Lower lobe of right lung (tissue), 2 donors: Measurements from ENCODE around the gene RPAP3. TPM values are rescaled to one million over a fixed set of nuclear protein-coding genes. Genes with fewer than 3 reads are reported as not detected.

Experiments
- ATAC-seq, 2 donors: fragments of 200-7000 bp; cut with Tn5 transposase; one replicate each; pipeline ENCODE4 v1.9.1; 2020 to 2022; ENCODE audit warnings: mild to moderate bottlenecking in 2 of 2, moderate library complexity in 2 of 2
- DNase-seq: peaks from one replicate; pipeline ENCODE4 v3.0.0-alpha.2; 2020
- H3K27ac ChIP-seq: fragments of 200-600 bp; one replicate; pipeline ENCODE4 v1.8.0; 2022
- H3K27me3 ChIP-seq: fragments of 200-600 bp; one replicate; pipeline ENCODE4 v1.8.0; 2022; ENCODE audit warnings: low read depth
- H3K36me3 ChIP-seq: fragments of 200-600 bp; one replicate; pipeline ENCODE4 v1.8.0; 2022; ENCODE audit warnings: mild to moderate bottlenecking
- H3K4me1 ChIP-seq: fragments of 200-600 bp; one replicate; pipeline ENCODE4 v1.8.0; 2022
- H3K4me3 ChIP-seq: fragments of 200-600 bp; one replicate; pipeline ENCODE4 v1.8.0; 2022; ENCODE audit warnings: mild to moderate bottlenecking
- H3K9me3 ChIP-seq: fragments of 200-600 bp; one replicate; pipeline ENCODE4 v1.8.0; 2022
- intact Hi-C: fragments of 100-400 bp; cut with DNase I; formaldehyde crosslinking; loops from one replicate; pipeline ENCODE4 v1.11.0; 2022
- total RNA-seq: library from RNA; stranded (reverse); fragmentation: NEBNext Ultra II Directional; extraction: Animal tissue kit (Norgen Biotek cat#: 25700); gene quantifications from one replicate; pipeline ENCODE4 v1.2.1, GENCODE V29; 2021
- TF ChIP-seq, protein P1 (sequence below): fragments of 200-600 bp; IDR thresholded peaks from one replicate; pipeline ENCODE4 v1.8.0; 2022; ENCODE audit warnings: antibody characterized with exemption, mild to moderate bottlenecking
- donor health status: DM: no; HTN: yes; CAD: no; lungs with severe emphysema.

Gene RPAP3
- total RNA-seq, 1 donor from 2014 or later: 20.2 TPM

DNA sequence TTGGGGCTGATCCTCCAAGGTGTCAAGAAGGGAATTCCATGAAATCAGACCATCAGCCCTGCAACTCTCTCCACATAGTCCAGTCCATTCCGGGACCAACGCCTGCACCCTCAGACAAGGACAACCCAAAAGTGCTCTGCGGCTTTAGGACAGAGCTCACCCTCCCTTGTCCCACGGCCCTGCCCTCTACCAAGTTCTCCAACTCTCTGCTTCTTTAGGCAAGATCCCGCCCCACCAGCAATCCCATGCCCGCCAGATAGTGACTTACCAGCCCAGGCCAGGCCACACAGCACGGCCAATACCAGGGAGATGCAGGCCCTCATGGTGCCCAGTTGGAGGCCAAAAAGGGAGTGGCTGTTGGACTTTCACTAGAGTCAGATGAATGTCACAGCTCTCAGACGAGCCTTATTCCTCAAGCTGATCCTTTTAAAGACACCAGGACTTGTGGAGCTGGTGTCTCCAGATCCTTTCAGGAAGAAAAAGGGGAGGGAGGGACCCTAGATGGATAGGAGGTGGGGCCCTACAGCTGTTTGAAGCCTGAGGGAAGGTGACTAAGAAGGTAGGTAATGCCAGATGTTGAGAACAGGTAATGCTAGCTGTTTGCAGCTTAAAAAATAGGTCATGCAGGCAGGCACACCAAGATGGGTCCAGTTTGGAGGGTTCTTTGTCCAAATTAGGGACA is 19.4 kb upstream of the RPAP3 start, which contains the start of gene ENDOU:
Gene ENDOU, minus strand, starts transcription at position 400 of the 682 bp plus-strand sequence. Its CDS starts 77 bp downstream, at position 323.
- TF ChIP-seq, protein P1, sequence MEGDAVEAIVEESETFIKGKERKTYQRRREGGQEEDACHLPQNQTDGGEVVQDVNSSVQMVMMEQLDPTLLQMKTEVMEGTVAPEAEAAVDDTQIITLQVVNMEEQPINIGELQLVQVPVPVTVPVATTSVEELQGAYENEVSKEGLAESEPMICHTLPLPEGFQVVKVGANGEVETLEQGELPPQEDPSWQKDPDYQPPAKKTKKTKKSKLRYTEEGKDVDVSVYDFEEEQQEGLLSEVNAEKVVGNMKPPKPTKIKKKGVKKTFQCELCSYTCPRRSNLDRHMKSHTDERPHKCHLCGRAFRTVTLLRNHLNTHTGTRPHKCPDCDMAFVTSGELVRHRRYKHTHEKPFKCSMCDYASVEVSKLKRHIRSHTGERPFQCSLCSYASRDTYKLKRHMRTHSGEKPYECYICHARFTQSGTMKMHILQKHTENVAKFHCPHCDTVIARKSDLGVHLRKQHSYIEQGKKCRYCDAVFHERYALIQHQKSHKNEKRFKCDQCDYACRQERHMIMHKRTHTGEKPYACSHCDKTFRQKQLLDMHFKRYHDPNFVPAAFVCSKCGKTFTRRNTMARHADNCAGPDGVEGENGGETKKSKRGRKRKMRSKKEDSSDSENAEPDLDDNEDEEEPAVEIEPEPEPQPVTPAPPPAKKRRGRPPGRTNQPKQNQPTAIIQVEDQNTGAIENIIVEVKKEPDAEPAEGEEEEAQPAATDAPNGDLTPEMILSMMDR: no peak
- Histone ChIP-seq H3K36me3 (no peaks in the 10 kb centered on the region), H3K27me3 (no peaks in the 10 kb centered on the region), H3K27ac (no peak within 1 kb of the TSS), H3K9me3 (no peaks in the 10 kb centered on the region), H3K4me1 (peaks cover 16% of the 10 kb centered on the region), H3K4me3 (no peak within 1 kb of the TSS)
- ATAC-seq (no peak), DNase-seq (no peak)
- intact Hi-C loops: no loop called here

DNA sequence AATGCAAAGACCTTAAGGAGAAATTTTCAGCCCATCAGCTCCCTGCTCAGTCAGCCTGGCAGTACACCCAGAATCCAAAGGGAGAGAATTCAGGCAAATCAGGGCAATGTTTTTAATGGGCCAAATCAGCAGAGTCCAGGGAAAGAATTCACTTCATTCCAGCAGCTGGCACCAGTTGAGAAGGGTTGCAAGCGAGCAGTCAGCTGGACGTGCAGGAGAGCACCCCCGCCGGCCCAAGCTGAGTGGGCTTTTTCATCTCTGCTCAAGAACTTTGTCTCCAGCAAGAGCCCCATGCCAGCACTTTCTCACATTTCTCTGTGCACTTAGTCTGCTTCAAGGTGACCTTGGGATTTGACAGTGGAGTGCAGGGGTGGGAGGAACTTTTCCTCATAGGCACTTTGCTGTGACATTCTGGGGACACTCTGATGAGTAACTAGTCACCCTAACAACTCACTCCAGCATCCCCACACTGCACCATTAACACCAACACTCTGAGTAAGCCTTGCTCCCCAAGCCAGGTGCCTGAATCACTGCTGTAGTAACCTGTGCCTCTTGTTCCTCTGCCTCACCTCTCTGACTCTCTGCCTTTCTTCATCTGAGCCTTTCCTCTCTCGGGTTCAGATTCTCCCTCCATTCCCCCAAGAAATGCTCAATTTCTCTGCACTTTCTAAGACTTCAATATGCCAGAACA is 17.3 kb upstream of the RPAP3 start:
- H3K36me3 ChIP-seq: no peaks in the 10 kb centered on the region
- intact Hi-C loops: no loop called here
- no peaks in the 10 kb centered on the region for H3K27me3 ChIP-seq
- H3K27ac ChIP-seq: no peak overlapping the region
- DNase-seq: no peak
- ATAC-seq: no peak
- no peak overlapping the region for H3K4me3 ChIP-seq
- peaks cover 9% of the 10 kb centered on the region for H3K4me1 ChIP-seq
- TF ChIP-seq, protein P1: no peak
- no peaks in the 10 kb centered on the region for H3K9me3 ChIP-seq

DNA sequence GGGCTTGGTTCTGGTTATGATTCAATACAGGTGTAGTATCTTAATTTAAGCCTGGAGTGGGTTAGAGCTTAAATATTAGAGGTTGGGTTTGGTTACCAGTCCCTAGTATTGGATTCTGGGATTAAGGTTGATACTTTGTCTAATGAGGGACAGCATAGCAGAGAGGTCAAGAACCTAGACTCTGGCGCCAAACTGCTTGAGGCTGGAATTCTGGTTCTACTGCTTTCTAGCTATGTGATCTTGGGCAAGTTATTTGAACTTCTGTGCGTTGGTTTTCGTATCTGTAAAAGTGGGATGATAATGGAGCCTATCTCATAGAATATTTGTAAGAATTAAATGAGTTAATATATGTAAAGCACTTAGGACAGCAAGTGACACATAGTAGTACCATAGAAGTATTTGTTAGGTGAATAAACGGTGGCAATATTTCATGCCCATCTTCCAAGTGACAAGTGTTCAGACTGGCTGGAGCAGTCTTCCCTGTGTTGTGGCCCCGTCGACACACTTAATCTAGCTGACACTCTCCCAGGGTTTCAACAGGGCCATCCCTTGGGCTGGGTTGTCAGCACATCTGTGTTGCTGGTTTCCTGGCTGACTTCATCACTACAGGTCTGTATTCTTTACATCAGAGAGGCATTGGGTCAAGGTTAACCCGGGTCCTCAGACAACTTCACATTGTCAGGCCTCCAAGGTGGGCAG is 16.5 kb upstream of the RPAP3 start:
- peak in 1 of 2 donors; percentile 40 for ATAC-seq
- Histone ChIP-seq H3K4me3 (no peak overlapping the region), H3K9me3 (no peaks in the 10 kb centered on the region), H3K27me3 (no peaks in the 10 kb centered on the region), H3K27ac (no peak overlapping the region), H3K4me1 (peaks cover 17% of the 10 kb centered on the region), H3K36me3 (no peaks in the 10 kb centered on the region)
- no peak for DNase-seq
- TF ChIP-seq, protein P1: no peak
- intact Hi-C loops: no loop called here

DNA sequence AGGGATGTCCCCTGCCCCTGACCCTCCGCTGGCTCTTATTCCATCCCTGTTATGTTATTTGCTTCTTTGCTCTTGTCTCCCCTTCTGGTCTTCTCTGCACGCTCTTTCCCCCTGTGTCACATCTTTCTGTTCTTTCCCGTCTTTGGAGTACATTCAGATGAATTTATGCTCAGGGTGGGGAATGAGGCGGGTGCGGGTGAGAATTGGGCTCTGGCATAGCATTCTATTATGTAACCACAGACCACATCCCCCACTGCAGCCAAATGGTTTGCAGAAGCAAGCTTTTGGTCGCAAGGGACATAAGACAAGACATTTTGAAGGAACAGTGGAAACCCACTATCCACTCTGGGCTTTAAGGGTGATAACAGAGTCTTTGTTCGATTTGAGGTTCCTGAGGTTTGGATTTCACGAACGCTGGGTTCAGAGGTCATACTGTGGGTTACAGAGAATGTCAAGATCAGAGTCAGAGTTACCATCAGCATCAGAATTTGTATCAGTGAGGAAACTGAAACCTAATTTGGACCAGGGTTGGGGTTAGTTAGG is 15.7 kb upstream of the RPAP3 start:
- DNase-seq (no peak), ATAC-seq (no peak)
- intact Hi-C loops: no loop called here
- no peak overlapping the region for H3K27ac ChIP-seq
- H3K4me3 ChIP-seq: no peak overlapping the region
- TF ChIP-seq, protein P1: no peak
- no peaks in the 10 kb centered on the region for H3K9me3 ChIP-seq
- H3K27me3 ChIP-seq: no peaks in the 10 kb centered on the region
- no peaks in the 10 kb centered on the region for H3K36me3 ChIP-seq
- peaks cover 25% of the 10 kb centered on the region for H3K4me1 ChIP-seq

DNA sequence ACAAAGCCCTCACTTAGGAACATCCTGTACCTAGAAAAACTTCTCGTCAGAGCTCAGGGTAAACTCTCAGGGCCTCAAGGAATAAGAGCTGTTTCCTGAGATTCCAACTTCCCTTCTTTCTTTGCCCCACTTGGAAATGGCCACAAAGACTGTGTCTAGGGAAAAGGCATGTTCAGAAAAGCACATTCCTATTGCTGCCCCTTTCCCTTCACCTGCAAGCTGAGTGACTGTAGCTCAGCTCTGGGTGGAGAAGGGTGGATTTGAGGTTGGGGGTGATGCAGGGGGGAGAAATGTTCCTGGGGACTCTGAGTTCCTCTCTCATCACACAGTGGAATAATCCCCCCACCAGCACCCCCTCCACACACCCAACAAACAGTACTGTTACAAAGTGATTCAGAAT is 12.7 kb upstream of the RPAP3 start:
- H3K27ac ChIP-seq: peak overlapping the region; percentile 93
- no peak for DNase-seq
- peaks cover 47% of the 10 kb centered on the region for H3K4me1 ChIP-seq

More for the DNA sequence above, 12.7 kb upstream of the RPAP3 start:
- Histone ChIP-seq H3K9me3 (no peaks in the 10 kb centered on the region), H3K4me3 (no peak overlapping the region), H3K27me3 (no peaks in the 10 kb centered on the region), H3K36me3 (no peaks in the 10 kb centered on the region)
- intact Hi-C loops: no loop called here
- ATAC-seq: no peak
- TF ChIP-seq, protein P1: no peak
